Endothelial cell (in vitro differentiated cells): Measurements from ENCODE around the gene DTX2. TPM values are rescaled to one million over a fixed set of nuclear protein-coding genes. Genes with fewer than 3 reads are reported as not detected.
"Not testable (repeated sequence)": the region's sequence is repeated elsewhere in the genome, so short reads cannot be mapped to it uniquely, and the experiment has no call there.

ENCODE experiments used
- DNase-seq: peaks from one replicate; pipeline ENCODE4 v3.0.0; 2021; ENCODE audit warnings: low spot score
- H3K27ac Mint-ChIP-seq: one replicate; pipeline ENCODE4 v1.8.0; 2021; ENCODE audit warnings: mixed read lengths, inconsistent platforms; ENCODE audit not compliant: unreplicated experiment
- H3K27me3 Mint-ChIP-seq: one replicate; pipeline ENCODE4 v1.8.0; 2021; ENCODE audit warnings: mild to moderate bottlenecking, moderate library complexity, mixed read lengths, inconsistent platforms; ENCODE audit not compliant: unreplicated experiment
- H3K36me3 Mint-ChIP-seq: one replicate; pipeline ENCODE4 v1.8.0; 2021; ENCODE audit warnings: mild to moderate bottlenecking, low read depth, mixed read lengths, inconsistent platforms; ENCODE audit not compliant: unreplicated experiment
- H3K4me1 Mint-ChIP-seq: one replicate; pipeline ENCODE4 v1.8.0; 2021; ENCODE audit warnings: mild to moderate bottlenecking, mixed read lengths, inconsistent platforms; ENCODE audit not compliant: unreplicated experiment
- H3K4me3 Mint-ChIP-seq: one replicate; pipeline ENCODE4 v1.8.0; 2021; ENCODE audit warnings: mild to moderate bottlenecking, mixed read lengths, inconsistent platforms; ENCODE audit not compliant: unreplicated experiment
- H3K9me3 Mint-ChIP-seq: one replicate; pipeline ENCODE4 v1.8.0; 2021; ENCODE audit warnings: mixed read lengths, inconsistent platforms; ENCODE audit not compliant: unreplicated experiment
- total RNA-seq: library from RNA; stranded (reverse); fragmentation: NEBNext Ultra II Directional; extraction: Animal tissue kit (Norgen Biotek cat#: 25700); gene quantifications from one replicate; pipeline ENCODE4 v1.2.1, GENCODE V29; 2021; ENCODE audit not compliant: unreplicated experiment

Gene DTX2
- total RNA-seq, 1 donor from 2014 or later, result 35.4 TPM

GRCh38 chr7:76497918-76498582 lies 36.5 kb downstream of the DTX2 start:
- H3K27ac Mint-ChIP-seq, DNase-seq, H3K4me3 Mint-ChIP-seq, H3K4me1 Mint-ChIP-seq, H3K27me3 Mint-ChIP-seq, H3K9me3 Mint-ChIP-seq, H3K36me3 Mint-ChIP-seq: not testable (repeated sequence)

- DNase-seq, H3K36me3 Mint-ChIP-seq, H3K4me3 Mint-ChIP-seq, H3K4me1 Mint-ChIP-seq, H3K27ac Mint-ChIP-seq, H3K27me3 Mint-ChIP-seq, H3K9me3 Mint-ChIP-seq: not testable (repeated sequence)
These were observed 37.2 kb downstream of the DTX2 start for GRCh38 chr7:76498583-76499200.

- not testable (repeated sequence) for H3K27ac Mint-ChIP-seq, DNase-seq, H3K36me3 Mint-ChIP-seq, H3K27me3 Mint-ChIP-seq, H3K4me3 Mint-ChIP-seq, H3K9me3 Mint-ChIP-seq, H3K4me1 Mint-ChIP-seq
These were observed 37.9 kb downstream of the DTX2 start for GRCh38 chr7:76499201-76499923.

- H3K4me1 Mint-ChIP-seq, H3K36me3 Mint-ChIP-seq, H3K4me3 Mint-ChIP-seq, DNase-seq, H3K9me3 Mint-ChIP-seq, H3K27me3 Mint-ChIP-seq, H3K27ac Mint-ChIP-seq: not testable (repeated sequence)
These were observed 38.4 kb downstream of the DTX2 start for GRCh38 chr7:76499924-76500241.

GRCh38 chr7:76502224-76502623 lies 40.7 kb downstream of the DTX2 start:
- H3K9me3 Mint-ChIP-seq, H3K4me1 Mint-ChIP-seq, DNase-seq, H3K27ac Mint-ChIP-seq, H3K36me3 Mint-ChIP-seq, H3K4me3 Mint-ChIP-seq: not testable (repeated sequence)
- H3K27me3 Mint-ChIP-seq, result peaks cover 11% of the 10 kb centered on the region

GRCh38 chr7:76502836-76503235 lies 41.3 kb downstream of the DTX2 start:
- not testable (repeated sequence) for H3K36me3 Mint-ChIP-seq, DNase-seq, H3K4me3 Mint-ChIP-seq, H3K27ac Mint-ChIP-seq, H3K4me1 Mint-ChIP-seq, H3K9me3 Mint-ChIP-seq
- H3K27me3 Mint-ChIP-seq, result peaks cover 11% of the 10 kb centered on the region

GRCh38 chr7:76503244-76503643 lies 41.7 kb downstream of the DTX2 start:
- not testable (repeated sequence) for DNase-seq, H3K36me3 Mint-ChIP-seq, H3K9me3 Mint-ChIP-seq, H3K4me1 Mint-ChIP-seq, H3K4me3 Mint-ChIP-seq, H3K27ac Mint-ChIP-seq
- peaks cover 11% of the 10 kb centered on the region for H3K27me3 Mint-ChIP-seq

GRCh38 chr7:76504351-76505167 lies 43.0 kb downstream of the DTX2 start:
- not testable (repeated sequence) for H3K27ac Mint-ChIP-seq, DNase-seq

More at GRCh38 chr7:76504351-76505167, 43.0 kb downstream of the DTX2 start:
- not testable (repeated sequence) for H3K36me3 Mint-ChIP-seq, H3K9me3 Mint-ChIP-seq, H3K4me1 Mint-ChIP-seq, H3K4me3 Mint-ChIP-seq
- H3K27me3 Mint-ChIP-seq, result peaks cover 11% of the 10 kb centered on the region
